ENCODE data around the gene DLGAP1. TPM values are rescaled to one million over a fixed set of nuclear protein-coding genes. Genes with fewer than 3 reads are reported as not detected.

Gene DLGAP1
- total and polyA plus RNA-seq, 7 experiments from 2014 or later: 0.32 to 1.0 TPM; not detected in 5

DNA sequence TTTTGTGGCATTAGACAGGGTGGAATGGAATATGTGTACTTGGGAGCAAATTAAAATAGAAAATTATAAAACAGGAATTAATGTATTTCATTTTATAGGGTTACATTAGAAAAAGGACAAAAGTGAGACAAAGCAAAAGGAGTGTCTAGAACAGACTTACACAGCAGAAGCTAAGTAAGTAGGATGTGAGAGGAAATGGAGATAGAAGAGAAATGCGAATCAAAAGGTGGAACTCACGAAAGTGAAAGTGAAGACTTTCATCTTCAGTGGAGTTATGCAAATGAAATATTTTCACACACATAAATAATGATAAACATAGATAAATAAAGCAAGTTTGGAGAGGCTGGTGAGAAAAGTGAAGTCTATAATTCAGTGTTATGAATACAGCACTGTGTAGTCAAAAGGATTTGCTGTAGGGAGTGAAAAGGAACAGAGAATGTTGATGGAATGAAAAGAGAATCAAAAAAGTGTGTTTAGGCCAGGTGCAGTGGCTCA is 94.8 kb downstream of the DLGAP1 start:
- H3K36me3 Mint-ChIP-seq: peaks cover 0 to 3% (median 0%) of the 10 kb centered on the region in 5 donors
- no peaks in the 10 kb centered on the region for H3K36me3 ChIP-seq (ENCODE audit: control insufficient read depth in 2 of 3, insufficient read depth in 3 of 3, low read length in 3 of 3)
- H3K9me3 ChIP-seq (ENCODE audit: control insufficient read depth in 2 of 3, low read length in 3 of 3): no peaks in the 10 kb centered on the region
- H3K27me3 Mint-ChIP-seq: no peaks in the 10 kb centered on the region
- DNase-seq (no peak), ATAC-seq (no peak)
- no peaks in the 10 kb centered on the region for H3K4me1 ChIP-seq (ENCODE audit: control insufficient read depth in 2 of 2, insufficient read depth in 2 of 2, low read length in 2 of 2)
- no peaks in the 10 kb centered on the region for H3K27me3 ChIP-seq (ENCODE audit: control insufficient read depth in 2 of 2, insufficient read depth in 2 of 2, low read length in 2 of 2)
- no peak overlapping the region for H3K27ac ChIP-seq (ENCODE audit: low read depth, low read length)
- no peaks in the 10 kb centered on the region for H3K4me1 Mint-ChIP-seq
- ChIA-PET CTCF (no interaction called here), POLR2A (no interaction called here)
- no peak overlapping the region for H3K27ac Mint-ChIP-seq
- no peak overlapping the region for H3K4me3 Mint-ChIP-seq
- intact Hi-C loops (cut with micrococcal nuclease): no loop called here
- H3K4me3 ChIP-seq (ENCODE audit: low read length): no peak overlapping the region
- peaks cover 4 to 61% (median 13%) of the 10 kb centered on the region in 11 donors for H3K9me3 Mint-ChIP-seq

DNA sequence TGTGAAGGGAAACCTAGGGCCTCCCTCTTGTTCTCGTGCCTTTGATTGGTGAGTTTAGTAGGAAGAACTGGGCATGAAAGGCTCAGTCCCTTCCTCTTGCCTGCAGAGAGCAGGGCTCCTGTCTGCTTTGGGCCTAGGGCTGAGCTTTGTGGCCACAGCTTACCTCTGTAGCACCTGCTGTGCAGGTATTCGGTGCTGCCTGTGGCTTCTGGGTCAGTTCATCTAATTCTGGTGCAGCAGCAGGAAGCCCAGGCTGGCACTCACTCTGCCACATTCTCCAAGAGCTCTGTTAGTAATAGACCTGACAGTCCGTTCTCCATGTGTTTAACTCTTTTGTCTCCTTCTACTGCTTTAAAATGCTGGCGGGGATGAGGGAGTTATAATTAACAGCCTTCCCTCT is 96.5 kb downstream of the DLGAP1 start:
- no peaks in the 10 kb centered on the region for H3K4me1 Mint-ChIP-seq

DNA sequence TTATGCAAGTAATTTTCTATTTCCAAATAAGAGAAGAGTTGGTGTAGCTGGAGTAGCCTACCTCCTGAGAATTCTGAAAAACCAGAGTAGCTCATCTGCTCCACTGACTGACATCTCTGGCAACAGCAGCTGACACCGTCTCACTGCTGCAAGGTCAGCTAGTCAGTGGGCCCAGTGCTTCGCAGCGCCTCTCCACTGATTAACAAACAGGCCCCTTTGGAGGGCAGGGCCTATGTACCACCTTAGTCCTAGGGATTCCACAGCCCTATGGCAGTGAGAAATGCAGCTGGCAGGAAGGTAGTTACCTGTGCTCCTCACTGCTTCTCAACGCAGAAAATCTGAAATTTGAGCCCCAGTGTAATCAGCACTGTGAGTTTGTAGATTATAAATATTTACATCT is 97.5 kb downstream of the DLGAP1 start:
- no peak overlapping the region for H3K4me3 Mint-ChIP-seq
- Histone ChIP-seq H3K9me3 (ENCODE audit: control insufficient read depth in 2 of 3, low read length in 3 of 3) (no peaks in the 10 kb centered on the region), H3K36me3 (ENCODE audit: control insufficient read depth in 2 of 3, insufficient read depth in 3 of 3, low read length in 3 of 3) (no peaks in the 10 kb centered on the region), H3K27ac (ENCODE audit: low read depth, low read length) (no peak overlapping the region), H3K4me1 (ENCODE audit: control insufficient read depth in 2 of 2, insufficient read depth in 2 of 2, low read length in 2 of 2) (no peaks in the 10 kb centered on the region), H3K4me3 (ENCODE audit: low read length) (no peak overlapping the region), H3K27me3 (ENCODE audit: control insufficient read depth in 2 of 2, insufficient read depth in 2 of 2, low read length in 2 of 2) (no peaks in the 10 kb centered on the region)
- peaks cover 5 to 54% (median 8%) of the 10 kb centered on the region in 11 donors for H3K9me3 Mint-ChIP-seq
- intact Hi-C loops (cut with micrococcal nuclease): no loop called here
- H3K27ac Mint-ChIP-seq: no peak overlapping the region
- peaks cover 0 to 3% (median 0%) of the 10 kb centered on the region in 5 donors for H3K36me3 Mint-ChIP-seq
- DNase-seq (no peak), ATAC-seq (no peak)
- ChIA-PET POLR2A (interaction anchor here (0.6 kb wide), 1 partner anchor 592 kb away, joined by 3 read pairs; no protein-coding TSS in a partner anchor), CTCF (no interaction called here)
- H3K4me1 Mint-ChIP-seq: peaks cover 0 to 2% (median 0%) of the 10 kb centered on the region in 7 donors
- H3K27me3 Mint-ChIP-seq: peaks cover 0 to 11% (median 0%) of the 10 kb centered on the region in 5 donors

More for the DNA sequence above, 96.5 kb downstream of the DLGAP1 start:
- no peaks in the 10 kb centered on the region for H3K4me1 ChIP-seq (ENCODE audit: control insufficient read depth in 2 of 2, insufficient read depth in 2 of 2, low read length in 2 of 2)
- H3K9me3 ChIP-seq (ENCODE audit: control insufficient read depth in 2 of 3, low read length in 3 of 3): no peaks in the 10 kb centered on the region
- Mint-ChIP-seq H3K27me3 (peaks cover 0 to 11% (median 0%) of the 10 kb centered on the region in 5 donors), H3K27ac (no peak overlapping the region), H3K4me3 (no peak overlapping the region), H3K9me3 (peaks cover 5 to 60% (median 13%) of the 10 kb centered on the region in 11 donors), H3K36me3 (peaks cover 0 to 3% (median 0%) of the 10 kb centered on the region in 5 donors)
- no peaks in the 10 kb centered on the region for H3K27me3 ChIP-seq (ENCODE audit: control insufficient read depth in 2 of 2, insufficient read depth in 2 of 2, low read length in 2 of 2)
- CTCF ChIA-PET: no interaction called here
- no peak for DNase-seq
- intact Hi-C loops (cut with micrococcal nuclease): no loop called here
- H3K27ac ChIP-seq (ENCODE audit: low read depth, low read length): no peak overlapping the region
- POLR2A ChIA-PET: no interaction called here
- H3K4me3 ChIP-seq (ENCODE audit: low read length): no peak overlapping the region
- ATAC-seq: no peak
- no peaks in the 10 kb centered on the region for H3K36me3 ChIP-seq (ENCODE audit: control insufficient read depth in 2 of 3, insufficient read depth in 3 of 3, low read length in 3 of 3)

- peaks cover 5 to 47% (median 13%) of the 10 kb centered on the region in 11 donors for H3K9me3 Mint-ChIP-seq
Observed at GRCh38 chr18:4356929-4357328, 98.2 kb downstream of the DLGAP1 start.

GRCh38 chr18:4353853-4354418 is 101.2 kb downstream of the DLGAP1 start:
- no peak overlapping the region for H3K27ac ChIP-seq (ENCODE audit: low read depth, low read length)
- Mint-ChIP-seq H3K36me3 (peaks cover 0 to 3% (median 0%) of the 10 kb centered on the region in 5 donors), H3K4me3 (no peak overlapping the region), H3K9me3 (peaks cover 3 to 25% (median 7%) of the 10 kb centered on the region in 11 donors), H3K4me1 (peaks cover 0 to 2% (median 0%) of the 10 kb centered on the region in 7 donors), H3K27me3 (peaks cover 0 to 11% (median 0%) of the 10 kb centered on the region in 5 donors), H3K27ac (no peak overlapping the region)
- no peaks in the 10 kb centered on the region for H3K36me3 ChIP-seq (ENCODE audit: control insufficient read depth in 2 of 3, insufficient read depth in 3 of 3, low read length in 3 of 3)
- POLR2A ChIA-PET: no interaction called here
- no peak overlapping the region for H3K4me3 ChIP-seq (ENCODE audit: low read length)
- intact Hi-C loops (cut with micrococcal nuclease): no loop called here
- H3K27me3 ChIP-seq (ENCODE audit: control insufficient read depth in 2 of 2, insufficient read depth in 2 of 2, low read length in 2 of 2): no peaks in the 10 kb centered on the region
- DNase-seq: no peak
- no peaks in the 10 kb centered on the region for H3K4me1 ChIP-seq (ENCODE audit: control insufficient read depth in 2 of 2, insufficient read depth in 2 of 2, low read length in 2 of 2)
- CTCF ChIA-PET: interaction anchor here (0.7 kb wide), 1 partner anchor 104 kb away, joined by 3 read pairs; no protein-coding TSS in a partner anchor
- H3K9me3 ChIP-seq (ENCODE audit: control insufficient read depth in 2 of 3, low read length in 3 of 3): no peaks in the 10 kb centered on the region
- ATAC-seq: no peak

More at GRCh38 chr18:4356929-4357328, 98.2 kb downstream of the DLGAP1 start:
- intact Hi-C loops (cut with micrococcal nuclease): no loop called here
- no peak overlapping the region for H3K27ac Mint-ChIP-seq
- DNase-seq (no peak), ATAC-seq (no peak)
- Histone ChIP-seq H3K4me3 (ENCODE audit: low read length) (no peak overlapping the region), H3K9me3 (ENCODE audit: control insufficient read depth in 2 of 3, low read length in 3 of 3) (no peaks in the 10 kb centered on the region), H3K36me3 (ENCODE audit: control insufficient read depth in 2 of 3, insufficient read depth in 3 of 3, low read length in 3 of 3) (no peaks in the 10 kb centered on the region), H3K27me3 (ENCODE audit: control insufficient read depth in 2 of 2, insufficient read depth in 2 of 2, low read length in 2 of 2) (no peaks in the 10 kb centered on the region), H3K4me1 (ENCODE audit: control insufficient read depth in 2 of 2, insufficient read depth in 2 of 2, low read length in 2 of 2) (no peaks in the 10 kb centered on the region), H3K27ac (ENCODE audit: low read depth, low read length) (no peak overlapping the region)
- peaks cover 0 to 2% (median 0%) of the 10 kb centered on the region in 7 donors for H3K4me1 Mint-ChIP-seq
- H3K36me3 Mint-ChIP-seq: peaks cover 0 to 3% (median 0%) of the 10 kb centered on the region in 5 donors
- ChIA-PET CTCF (no interaction called here), POLR2A (no interaction called here)
- peaks cover 0 to 11% (median 0%) of the 10 kb centered on the region in 5 donors for H3K27me3 Mint-ChIP-seq
- no peak overlapping the region for H3K4me3 Mint-ChIP-seq

DNA sequence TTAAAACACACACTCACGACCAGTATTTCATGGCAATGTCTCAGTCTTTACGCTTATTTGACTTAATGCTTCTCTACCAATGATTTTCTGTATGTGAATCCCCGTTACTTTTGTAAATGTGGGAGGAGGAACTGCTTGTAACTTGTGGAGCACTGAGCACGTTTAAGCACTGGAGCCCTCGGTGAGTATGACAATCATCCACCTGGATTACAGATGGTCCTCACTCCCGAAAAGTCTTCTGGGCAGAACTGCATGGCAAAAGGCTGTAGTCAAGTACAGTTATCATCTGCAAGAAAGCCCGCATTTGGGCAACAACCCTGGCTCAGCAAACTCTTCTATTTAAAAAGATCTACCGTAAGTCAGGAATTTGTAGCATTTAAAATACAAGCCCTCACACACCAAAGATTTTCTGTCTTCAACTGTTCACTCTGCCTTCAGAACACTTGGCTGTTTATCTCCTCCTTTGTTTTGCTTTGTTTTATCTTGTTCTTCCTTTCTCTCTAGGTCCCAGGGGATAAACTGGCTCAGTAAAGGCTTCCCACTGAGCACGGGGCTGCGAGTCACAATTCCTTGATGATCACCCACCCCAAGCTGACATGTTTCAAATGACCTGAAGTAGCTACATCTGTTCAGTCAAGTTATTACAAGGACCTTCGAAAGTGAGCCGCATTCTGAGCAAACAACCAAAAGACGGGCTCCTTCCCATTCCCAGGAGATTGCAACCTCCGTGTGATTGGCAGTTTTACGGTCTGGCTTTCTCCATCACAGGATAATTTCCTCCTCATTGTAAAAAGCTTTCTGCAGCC is 102.2 kb downstream of the DLGAP1 start:
- H3K36me3 Mint-ChIP-seq: peaks cover 0 to 3% (median 0%) of the 10 kb centered on the region in 5 donors
- Histone ChIP-seq H3K27ac (ENCODE audit: low read depth, low read length) (no peak overlapping the region), H3K9me3 (ENCODE audit: control insufficient read depth in 2 of 3, low read length in 3 of 3) (no peaks in the 10 kb centered on the region), H3K4me1 (ENCODE audit: control insufficient read depth in 2 of 2, insufficient read depth in 2 of 2, low read length in 2 of 2) (no peaks in the 10 kb centered on the region), H3K27me3 (ENCODE audit: control insufficient read depth in 2 of 2, insufficient read depth in 2 of 2, low read length in 2 of 2) (no peaks in the 10 kb centered on the region), H3K4me3 (ENCODE audit: low read length) (no peak overlapping the region), H3K36me3 (ENCODE audit: control insufficient read depth in 2 of 3, insufficient read depth in 3 of 3, low read length in 3 of 3) (no peaks in the 10 kb centered on the region)
- ChIA-PET POLR2A (no interaction called here), CTCF (no interaction called here)
- intact Hi-C loops (cut with micrococcal nuclease): no loop called here
- H3K27ac Mint-ChIP-seq: no peak overlapping the region
- H3K27me3 Mint-ChIP-seq: peaks cover 0 to 11% (median 0%) of the 10 kb centered on the region in 5 donors
- ATAC-seq (no peak), DNase-seq (no peak)
- H3K4me3 Mint-ChIP-seq: no peak overlapping the region
- H3K4me1 Mint-ChIP-seq: peaks cover 0 to 2% (median 0%) of the 10 kb centered on the region in 7 donors
- H3K9me3 Mint-ChIP-seq: peaks cover 3 to 24% (median 7%) of the 10 kb centered on the region in 11 donors

Data from naive thymus-derived CD4-positive, alpha-beta T cell (primary cell).